SK-N-MC (cell line): ENCODE measurements around the gene TARM1.

Experiments
- EZH2 ChIP-seq: fragments of 200-600 bp; sonication (generic); IDR thresholded peaks from one replicate; pipeline ENCODE4 v1.6.1; 2017; ENCODE audit warnings: antibody characterized with exemption
- POLR2AphosphoS5 ChIP-seq: IDR thresholded peaks from 2 replicates; pipeline ENCODE4 v1.6.1; 2012; ENCODE audit warnings: mild to moderate bottlenecking, low read depth, low read length, borderline replicate concordance

DNA sequence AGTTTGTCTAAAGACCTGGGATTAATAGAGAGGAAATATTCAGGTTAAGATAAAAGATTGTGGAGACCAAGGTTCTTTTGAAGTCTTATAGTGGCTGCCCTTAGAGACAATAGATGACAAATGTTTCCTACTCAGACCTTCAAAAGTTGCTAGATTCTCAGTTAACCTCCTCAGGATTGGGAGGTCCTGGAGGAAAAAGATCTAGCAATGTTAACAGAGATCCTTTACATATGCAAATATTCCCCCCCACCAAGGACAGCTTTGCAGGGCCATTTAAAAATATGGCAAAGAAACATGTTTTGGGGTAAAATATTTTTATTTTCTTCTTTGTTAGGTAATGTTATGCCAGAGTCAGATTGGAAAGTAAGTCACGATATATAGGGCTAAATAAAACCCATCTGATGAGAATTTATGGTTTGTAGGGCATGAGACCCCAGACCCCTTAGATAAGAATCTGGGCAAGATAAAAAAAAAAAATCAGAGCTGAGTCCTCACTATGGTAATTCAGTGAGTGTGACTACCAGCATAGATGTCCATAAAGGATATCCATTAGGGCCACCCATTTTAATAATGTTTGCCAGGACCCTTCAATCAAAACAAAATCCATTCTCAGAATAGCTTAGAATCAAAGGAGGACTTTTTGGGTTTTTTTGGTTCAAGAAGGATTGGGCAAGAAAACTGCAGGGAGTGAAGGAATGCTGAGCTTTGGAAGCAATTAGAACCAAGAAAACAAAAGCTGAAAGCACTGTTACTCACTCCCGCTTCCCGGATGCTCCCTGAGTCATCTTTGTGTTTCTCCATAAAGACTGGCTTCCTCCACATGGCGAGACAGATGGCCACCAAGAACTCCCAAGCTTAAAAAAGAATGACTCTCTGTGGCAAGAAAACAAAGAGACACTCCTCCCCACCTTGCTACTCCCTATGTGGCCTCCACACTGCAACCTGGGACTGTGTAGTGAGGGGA lies 45.7 kb downstream of the TARM1 start:
- no peak for TF ChIP-seq EZH2
- TF ChIP-seq POLR2AphosphoS5: no peak
